ENCODE results near the gene TMEM156.

GRCh38 chr4:38995660-38996005 lies 36.6 kb downstream of the TMEM156 start:
- no peak for TF ChIP-seq CTCF (IDR thresholded peaks at IDR 0.05)
- TF ChIP-seq ZFX (IDR thresholded peaks at IDR 0.05; ENCODE audit: borderline replicate concordance) = no peak
